EL (cell line): ENCODE data around the gene MYOG.
A peak's percentile ranks its signal among the peaks of the same experiment; 100 is the strongest.

Source experiments
- DNase-seq: peaks from one replicate; pipeline ENCODE4 v3.0.0-alpha.2; 2016

The MYOG gene

DNA sequence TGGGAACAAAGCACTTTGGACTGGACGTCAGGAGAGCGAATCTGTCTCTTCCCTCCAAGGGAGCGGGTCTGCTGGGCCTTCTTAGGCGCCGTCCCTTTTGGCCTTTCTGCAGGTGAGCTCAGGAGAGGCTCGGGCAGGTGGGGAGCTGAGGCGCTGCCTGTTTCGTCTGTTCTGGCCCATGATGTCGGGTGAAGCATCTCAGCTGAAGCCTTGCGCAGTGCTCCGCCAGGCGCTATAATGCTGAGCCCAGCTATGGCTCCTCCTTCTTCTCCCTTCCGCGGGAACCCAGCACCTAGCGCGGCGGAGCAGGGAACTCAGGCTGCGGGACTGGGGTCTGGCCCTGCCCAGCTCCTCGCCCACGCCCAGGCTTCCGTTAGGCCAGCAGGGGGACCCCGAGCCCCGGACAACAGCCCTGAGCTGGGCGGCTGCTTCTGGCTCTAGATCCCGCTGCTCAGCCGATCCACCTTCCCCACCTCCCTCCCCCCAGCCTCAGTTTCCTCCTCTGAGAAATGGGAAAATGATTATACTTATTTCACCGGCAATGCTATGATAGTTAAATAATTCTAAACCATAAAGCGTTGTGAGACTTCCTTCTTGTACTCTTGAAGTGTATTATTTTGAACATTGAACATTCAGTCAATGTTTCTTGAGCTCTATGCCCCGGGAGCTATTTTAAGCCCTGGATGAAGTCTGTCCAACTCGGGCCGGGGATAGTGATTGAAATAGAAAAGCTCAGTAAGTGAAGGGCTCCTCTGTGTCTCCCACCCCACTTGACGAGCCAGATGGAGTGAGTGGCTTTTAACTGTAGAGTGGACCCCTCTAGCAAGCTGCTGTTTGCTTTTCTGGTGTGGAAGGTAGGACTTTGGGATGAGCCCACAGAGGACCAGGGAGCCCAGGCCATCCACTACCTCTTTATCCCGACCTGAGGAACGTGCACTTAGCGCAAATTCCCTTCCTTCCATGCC, 32.1 kb upstream of the MYOG start:
- DNase-seq: peak; percentile 68

- no peak for DNase-seq
Measured at GRCh38 chr1:203116091-203116820, 30.4 kb upstream of the MYOG start.

DNA sequence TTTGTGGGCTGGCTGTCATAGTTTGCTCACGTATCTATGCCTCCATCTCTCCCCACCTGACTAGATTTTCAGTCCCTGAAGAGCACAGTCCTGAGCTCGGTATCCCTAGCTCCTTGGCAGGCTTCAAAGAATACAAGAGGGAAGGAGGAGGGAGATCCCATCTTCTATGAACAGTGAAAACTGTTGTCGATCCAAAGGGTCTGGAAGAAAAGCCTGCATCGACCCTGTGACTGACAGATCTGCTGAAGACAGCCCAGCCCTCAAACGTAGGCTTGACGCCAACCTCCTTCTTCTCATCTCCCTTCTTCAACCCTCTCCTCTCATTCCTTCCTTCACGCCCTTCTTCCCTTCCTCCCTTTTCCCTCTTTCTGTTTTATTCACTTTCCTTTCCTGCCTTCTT, 28.4 kb upstream of the MYOG start:
- no peak for DNase-seq

- DNase-seq: no peak
Measured at GRCh38 chr1:203113308-203113707, 27.5 kb upstream of the MYOG start.

- DNase-seq: no peak
Measured at GRCh38 chr1:203112475-203112874, 26.7 kb upstream of the MYOG start.

DNA sequence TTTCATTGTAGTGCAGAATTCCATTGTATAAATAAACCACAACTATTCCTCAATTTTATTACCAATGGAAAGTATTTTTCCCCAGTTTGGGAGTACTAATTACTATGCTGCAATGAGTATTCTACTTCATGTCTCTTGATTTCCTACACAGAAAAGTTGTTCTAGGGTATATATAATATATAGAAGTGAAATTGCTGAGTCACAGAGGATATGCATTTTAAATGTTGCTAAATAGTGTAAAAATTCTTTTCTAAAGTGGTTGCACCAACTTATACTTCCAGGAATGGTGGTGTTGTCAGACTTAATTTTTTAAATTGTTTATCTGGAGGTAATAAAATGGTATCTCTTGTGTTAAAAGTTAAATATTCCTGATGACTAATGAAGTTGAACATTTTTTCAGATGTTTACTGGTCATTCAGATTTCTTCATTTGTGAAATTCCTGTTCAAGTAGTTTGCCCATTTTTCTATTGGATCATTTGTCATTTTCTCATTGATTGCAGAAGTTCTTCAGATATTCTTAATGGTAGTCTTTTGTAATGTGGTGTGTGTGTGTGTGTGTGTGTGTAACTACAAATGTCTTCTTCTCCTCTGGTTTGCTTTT, 19.1 kb upstream of the MYOG start:
- no peak for DNase-seq

DNA sequence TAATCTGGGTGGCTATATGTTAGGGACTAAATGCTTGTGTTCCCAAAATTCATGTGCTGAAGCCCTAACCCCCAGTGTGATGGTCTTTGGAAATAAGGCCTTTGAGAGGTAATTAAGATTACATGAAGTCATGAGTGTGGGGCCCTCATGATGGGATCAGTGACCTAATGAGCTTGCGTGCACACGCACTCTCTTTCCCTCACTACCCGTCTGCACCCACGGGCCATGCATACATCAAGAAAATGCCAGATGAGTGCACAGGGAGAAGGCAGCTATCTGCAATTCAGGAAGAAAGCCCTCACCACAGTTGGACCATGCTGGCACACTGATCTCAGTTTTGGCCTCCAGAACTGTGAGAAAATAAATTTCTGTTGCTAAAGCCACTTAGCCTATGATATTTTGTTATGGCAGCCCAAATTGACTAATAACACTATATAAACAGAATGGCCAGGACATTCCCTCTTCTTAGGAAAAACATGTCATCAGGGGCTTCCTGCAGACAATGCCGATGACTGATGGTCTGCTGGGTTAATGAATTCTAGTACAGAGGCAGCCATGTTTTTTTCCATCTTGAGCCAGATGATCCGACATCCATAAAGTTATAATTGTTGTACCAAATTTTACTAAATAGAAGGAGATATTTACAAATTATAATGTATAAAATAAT, 18.1 kb upstream of the MYOG start:
- DNase-seq: no peak

- DNase-seq: no peak
Measured at GRCh38 chr1:203103216-203103615, 17.4 kb upstream of the MYOG start.

- DNase-seq: no peak
Measured at GRCh38 chr1:203101813-203102634, 16.2 kb upstream of the MYOG start.

- no peak for DNase-seq
Measured at GRCh38 chr1:203100516-203100869, 14.7 kb upstream of the MYOG start.

DNA sequence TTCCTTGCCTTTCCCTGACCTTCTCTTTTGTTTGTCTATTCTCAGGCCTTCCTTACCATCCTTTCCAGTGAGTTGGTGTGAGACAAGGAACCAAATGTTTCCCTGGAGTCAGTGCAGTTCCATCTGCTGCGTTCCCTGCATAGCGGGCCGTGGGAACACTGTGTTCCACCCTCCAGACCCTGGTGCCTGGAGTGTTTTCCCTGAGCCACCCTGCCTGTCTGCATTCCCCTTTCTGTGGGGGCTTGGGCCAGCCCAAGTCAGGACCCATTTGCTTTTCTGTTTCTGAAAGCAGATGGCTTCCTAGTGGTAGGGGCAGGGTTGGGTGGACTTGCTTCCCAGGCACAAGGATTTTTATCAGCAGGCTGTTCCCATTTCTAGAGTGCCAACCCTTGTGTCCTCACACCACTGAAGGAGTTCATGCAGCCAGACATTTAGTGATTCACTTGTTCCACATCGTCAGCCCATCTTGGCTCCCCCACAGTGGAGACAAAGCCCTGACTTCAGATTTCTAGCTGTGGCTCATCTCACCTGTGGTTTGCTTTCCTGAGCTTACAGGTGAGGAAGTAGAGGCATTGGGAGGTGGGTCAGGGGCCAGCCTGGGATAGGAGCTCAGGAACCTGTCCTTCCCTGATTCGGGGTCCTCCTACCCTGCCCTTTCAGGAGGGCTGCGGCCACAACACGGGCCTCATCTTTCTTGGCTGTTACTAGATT, 14.1 kb upstream of the MYOG start:
- no peak for DNase-seq

DNA sequence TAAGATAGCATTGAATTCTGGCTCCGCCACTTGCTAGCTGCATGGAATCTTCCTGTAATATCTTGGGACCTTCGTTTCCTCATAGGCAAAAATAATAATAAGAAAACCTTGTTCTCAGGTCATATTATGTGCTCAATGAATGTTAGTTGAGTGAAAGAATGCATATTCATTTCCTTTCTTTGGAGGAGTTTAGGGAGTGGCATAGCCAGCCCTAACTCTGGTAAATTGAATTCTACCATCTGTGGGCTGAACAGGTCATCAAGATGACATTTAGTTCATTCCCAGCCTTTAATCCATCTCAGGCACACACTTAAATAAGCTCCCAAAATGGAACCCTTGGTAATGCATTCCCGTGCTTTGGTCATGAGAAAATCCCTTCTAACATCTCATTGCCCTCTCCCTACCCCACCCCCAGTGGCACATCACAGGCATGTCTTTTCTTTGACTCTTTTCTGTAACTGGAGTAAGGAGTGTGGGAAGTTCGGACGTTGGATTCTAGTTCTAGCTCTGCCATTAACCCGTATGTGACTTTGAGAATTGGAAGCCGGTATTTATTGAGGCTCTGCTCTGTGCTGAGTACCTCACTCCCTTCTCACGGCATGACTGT, 13.2 kb upstream of the MYOG start:
- DNase-seq: no peak

- no peak for DNase-seq
Measured at GRCh38 chr1:203098445-203098844, 12.6 kb upstream of the MYOG start.

- no peak for DNase-seq
Measured at GRCh38 chr1:203097001-203097400, 11.2 kb upstream of the MYOG start.

DNA sequence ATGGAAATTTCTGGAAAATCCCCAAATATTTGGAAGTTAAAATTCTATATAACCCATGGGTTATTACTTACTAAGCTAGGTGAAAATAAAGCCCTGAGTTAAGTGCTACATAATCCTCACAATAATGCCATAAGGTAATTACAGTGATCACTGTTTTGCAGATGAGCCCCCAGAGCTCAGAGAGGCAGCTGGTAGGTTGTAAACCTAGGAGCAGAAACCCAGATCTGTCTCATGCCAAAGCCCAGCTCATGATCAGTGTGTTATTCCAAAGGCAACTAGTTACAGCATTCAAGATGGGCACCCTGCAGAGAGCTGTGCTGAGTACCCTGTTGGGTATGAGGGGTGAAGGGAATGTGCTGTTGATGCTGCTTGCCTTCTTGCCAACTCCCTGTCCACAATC, 10.8 kb upstream of the MYOG start:
- DNase-seq: no peak

GRCh38 chr1:203095061-203095690, 9.4 kb upstream of the MYOG start:
- DNase-seq: no peak

- DNase-seq: no peak
Measured at GRCh38 chr1:203093754-203094410, 8.1 kb upstream of the MYOG start.

- no peak for DNase-seq
Measured at GRCh38 chr1:203091761-203092330, 6.0 kb upstream of the MYOG start.

GRCh38 chr1:203091199-203091477, 5.3 kb upstream of the MYOG start:
- no peak for DNase-seq
